Stimulated activated effector memory CD8-positive, alpha-beta T cell treated with anti-CD3 and anti-CD28 coated beads, Interleukin-12 subunit alpha, Interleukin-12 subunit beta, amount 100 ng/mL, for 72 hours (primary cell): ENCODE data around the gene DZIP1L.

Experiments used
- ATAC-seq: fragments of 150-1000 bp; cut with Tn5 transposase; 2 replicates; pipeline ENCODE4 v1.10.0; 2021
- DNase-seq, 2 donors: peaks; one replicate each; pipeline ENCODE4 v3.0.0; 2021 to 2022; ENCODE audit warnings: low spot score in 2 of 2
- H3K27ac Mint-ChIP-seq: one replicate; pipeline ENCODE4 v1.8.0; 2022; ENCODE audit warnings: mild to moderate bottlenecking, mixed read lengths
- H3K36me3 Mint-ChIP-seq: one replicate; pipeline ENCODE4 v1.8.0; 2022; ENCODE audit warnings: mild to moderate bottlenecking, mixed read lengths
- H3K4me1 Mint-ChIP-seq: one replicate; pipeline ENCODE4 v1.8.0; 2022; ENCODE audit warnings: mixed read lengths
- H3K4me3 Mint-ChIP-seq: one replicate; pipeline ENCODE4 v1.8.0; 2022; ENCODE audit warnings: mild to moderate bottlenecking, mixed read lengths
- H3K9me3 Mint-ChIP-seq: one replicate; pipeline ENCODE4 v1.8.0; 2022; ENCODE audit warnings: mixed read lengths

DZIP1L gene

DNA sequence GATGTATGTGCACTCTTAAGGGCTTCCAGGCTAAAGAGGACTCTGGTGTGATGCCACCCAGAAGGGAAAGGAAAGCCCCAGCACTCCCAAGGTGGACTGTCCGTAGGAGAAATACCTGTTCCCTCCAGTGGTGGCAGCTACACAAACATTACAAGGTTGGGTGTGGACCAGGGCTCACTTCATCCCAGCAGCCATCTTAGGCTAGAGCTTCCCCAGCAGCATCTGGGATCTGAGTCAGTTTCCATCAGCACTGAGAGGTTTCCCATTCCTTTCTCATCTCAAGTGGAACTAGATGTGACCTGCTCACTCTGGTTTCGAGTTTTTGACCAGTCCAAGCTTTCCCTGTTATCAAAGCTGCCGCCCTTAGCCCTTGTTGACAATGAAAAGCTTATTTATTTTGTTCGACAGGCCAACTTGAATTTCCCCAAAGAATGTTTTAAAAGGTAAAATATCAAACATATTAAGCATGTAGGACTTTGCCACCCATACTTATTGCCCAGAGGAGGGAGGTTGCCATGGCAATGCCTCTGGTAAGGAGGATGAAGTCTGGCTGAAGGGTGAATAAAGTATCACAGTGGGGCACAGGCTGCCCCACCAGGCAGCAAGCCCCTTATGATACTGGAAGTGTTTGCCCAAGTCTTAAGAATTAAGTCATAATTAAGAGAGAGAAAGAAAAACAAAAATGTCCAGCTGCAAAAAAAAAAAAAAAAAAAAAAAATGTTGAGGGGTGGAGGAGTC is 76.5 kb downstream of the DZIP1L start:
- ATAC-seq (no peak), DNase-seq (no peak)
- Mint-ChIP-seq H3K4me1 (no peaks in the 10 kb centered on the region), H3K4me3 (no peak overlapping the region), H3K9me3 (no peaks in the 10 kb centered on the region), H3K27ac (no peak overlapping the region), H3K36me3 (no peaks in the 10 kb centered on the region)

- no peaks in the 10 kb centered on the region for H3K9me3 Mint-ChIP-seq
- H3K36me3 Mint-ChIP-seq: no peaks in the 10 kb centered on the region
- no peaks in the 10 kb centered on the region for H3K4me1 Mint-ChIP-seq
- H3K4me3 Mint-ChIP-seq: no peak overlapping the region
- H3K27ac Mint-ChIP-seq: no peak overlapping the region
- DNase-seq: no peak
- no peak for ATAC-seq
Measured at GRCh38 chr3:138036572-138036971, 78.8 kb downstream of the DZIP1L start.

GRCh38 chr3:138034918-138035317 is 80.5 kb downstream of the DZIP1L start:
- no peaks in the 10 kb centered on the region for H3K4me1 Mint-ChIP-seq
- no peak for DNase-seq
- H3K4me3 Mint-ChIP-seq: no peak overlapping the region
- H3K9me3 Mint-ChIP-seq: no peaks in the 10 kb centered on the region
- no peaks in the 10 kb centered on the region for H3K36me3 Mint-ChIP-seq
- ATAC-seq: no peak
- no peak overlapping the region for H3K27ac Mint-ChIP-seq

- no peak for DNase-seq
- Mint-ChIP-seq H3K4me3 (no peak overlapping the region), H3K9me3 (no peaks in the 10 kb centered on the region), H3K27ac (no peak overlapping the region), H3K36me3 (no peaks in the 10 kb centered on the region), H3K4me1 (no peaks in the 10 kb centered on the region)
- no peak for ATAC-seq
Measured at GRCh38 chr3:138033202-138033691, 82.2 kb downstream of the DZIP1L start.

- Mint-ChIP-seq H3K4me1 (no peaks in the 10 kb centered on the region), H3K27ac (no peak overlapping the region)
- no peak for ATAC-seq
Measured at GRCh38 chr3:138032567-138032966, 82.8 kb downstream of the DZIP1L start.

DNA sequence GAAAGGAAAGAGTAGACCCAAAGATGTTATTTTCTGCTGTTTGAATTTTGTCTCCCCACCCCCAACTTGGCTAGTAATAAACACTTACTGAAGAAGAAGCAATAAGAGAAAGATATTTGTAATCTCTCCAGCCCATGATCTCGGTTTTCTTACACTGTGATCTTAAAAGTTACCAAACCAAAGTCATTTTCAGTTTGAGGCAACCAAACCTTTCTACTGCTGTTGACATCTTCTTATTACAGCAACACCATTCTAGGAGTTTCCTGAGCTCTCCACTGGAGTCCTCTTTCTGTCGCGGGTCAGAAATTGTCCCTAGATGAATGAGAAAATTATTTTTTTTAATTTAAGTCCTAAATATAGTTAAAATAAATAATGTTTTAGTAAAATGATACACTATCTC is 83.9 kb downstream of the DZIP1L start:
- ATAC-seq (no peak), DNase-seq (no peak)
- Mint-ChIP-seq H3K36me3 (no peaks in the 10 kb centered on the region), H3K9me3 (no peaks in the 10 kb centered on the region), H3K4me1 (no peaks in the 10 kb centered on the region), H3K4me3 (no peak overlapping the region), H3K27ac (no peak overlapping the region)

More at GRCh38 chr3:138032567-138032966, 82.8 kb downstream of the DZIP1L start:
- Mint-ChIP-seq H3K4me3 (no peak overlapping the region), H3K36me3 (no peaks in the 10 kb centered on the region), H3K9me3 (no peaks in the 10 kb centered on the region)
- DNase-seq: no peak

GRCh38 chr3:138030734-138031280 is 84.6 kb downstream of the DZIP1L start:
- DNase-seq: no peak
- ATAC-seq: no peak
- Mint-ChIP-seq H3K27ac (no peak overlapping the region), H3K4me1 (no peaks in the 10 kb centered on the region), H3K36me3 (no peaks in the 10 kb centered on the region), H3K9me3 (no peaks in the 10 kb centered on the region), H3K4me3 (no peak overlapping the region)

GRCh38 chr3:138027821-138028220 is 87.6 kb downstream of the DZIP1L start:
- Mint-ChIP-seq H3K4me3 (no peak overlapping the region), H3K4me1 (no peaks in the 10 kb centered on the region), H3K27ac (no peak overlapping the region), H3K36me3 (no peaks in the 10 kb centered on the region), H3K9me3 (no peaks in the 10 kb centered on the region)
- DNase-seq (no peak), ATAC-seq (no peak)

- ATAC-seq (no peak), DNase-seq (no peak)
- Mint-ChIP-seq H3K36me3 (no peaks in the 10 kb centered on the region), H3K4me3 (no peak overlapping the region), H3K9me3 (no peaks in the 10 kb centered on the region), H3K4me1 (no peaks in the 10 kb centered on the region), H3K27ac (no peak overlapping the region)
Measured at GRCh38 chr3:138025553-138025952, 89.9 kb downstream of the DZIP1L start.

GRCh38 chr3:138023754-138024153 is 91.7 kb downstream of the DZIP1L start:
- H3K4me3 Mint-ChIP-seq: no peak overlapping the region
- DNase-seq: peak in 1 of 2 donors; percentile 49
- no peaks in the 10 kb centered on the region for H3K4me1 Mint-ChIP-seq
- no peak overlapping the region for H3K27ac Mint-ChIP-seq
- H3K36me3 Mint-ChIP-seq: no peaks in the 10 kb centered on the region
- peak; percentile 68 for ATAC-seq
- H3K9me3 Mint-ChIP-seq: no peaks in the 10 kb centered on the region

GRCh38 chr3:138019281-138020069 is 95.9 kb downstream of the DZIP1L start:
- H3K27ac Mint-ChIP-seq: no peak overlapping the region
- ATAC-seq (no peak), DNase-seq (no peak)
- H3K9me3 Mint-ChIP-seq: no peaks in the 10 kb centered on the region
- H3K4me1 Mint-ChIP-seq: no peaks in the 10 kb centered on the region
- H3K4me3 Mint-ChIP-seq: no peak overlapping the region
- no peaks in the 10 kb centered on the region for H3K36me3 Mint-ChIP-seq

DNA sequence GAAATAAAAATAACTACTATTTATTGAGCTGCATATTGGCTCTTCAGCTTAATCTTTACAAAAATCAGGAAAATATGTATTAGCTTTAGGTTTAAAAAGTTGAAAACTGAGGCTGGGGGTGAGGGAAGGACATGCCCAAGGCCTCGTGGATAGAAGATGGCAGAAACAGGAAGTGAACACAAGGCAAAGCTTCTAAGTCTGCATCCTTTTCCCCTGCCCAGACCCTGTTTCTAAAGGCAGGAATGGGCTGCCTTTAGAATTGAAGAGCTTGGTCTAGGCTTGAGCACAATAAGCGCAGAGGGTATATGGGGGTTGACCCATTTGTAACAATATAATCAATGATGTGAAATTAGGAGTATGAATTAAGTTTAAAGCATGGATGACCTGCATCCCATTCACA is 99.3 kb downstream of the DZIP1L start:
- no peaks in the 10 kb centered on the region for H3K9me3 Mint-ChIP-seq
- DNase-seq: no peak
- no peak overlapping the region for H3K27ac Mint-ChIP-seq
- ATAC-seq: no peak
- no peaks in the 10 kb centered on the region for H3K36me3 Mint-ChIP-seq
- no peak overlapping the region for H3K4me3 Mint-ChIP-seq
- no peaks in the 10 kb centered on the region for H3K4me1 Mint-ChIP-seq

- Mint-ChIP-seq H3K4me3 (no peak overlapping the region), H3K36me3 (no peaks in the 10 kb centered on the region), H3K27ac (no peak overlapping the region)
Measured at GRCh38 chr3:138012526-138012925, 102.9 kb downstream of the DZIP1L start.

More at GRCh38 chr3:138012526-138012925, 102.9 kb downstream of the DZIP1L start:
- Mint-ChIP-seq H3K9me3 (no peaks in the 10 kb centered on the region), H3K4me1 (no peaks in the 10 kb centered on the region)
- ATAC-seq: no peak
- no peak for DNase-seq
